ENCODE measurements around the gene CASR.

Gene CASR

GRCh38 chr3:122214711-122215110 is 31.2 kb downstream of the CASR start:
- DNase-seq: no peak

GRCh38 chr3:122215592-122216298 is 32.3 kb downstream of the CASR start:
- no peak for DNase-seq

GRCh38 chr3:122217901-122218300 is 34.4 kb downstream of the CASR start:
- no peak for DNase-seq

GRCh38 chr3:122219242-122219872 is 35.9 kb downstream of the CASR start:
- no peak for DNase-seq

- DNase-seq: no peak
Observed at GRCh38 chr3:122227036-122227781, 43.7 kb downstream of the CASR start.

GRCh38 chr3:122230174-122230573 is 46.7 kb downstream of the CASR start:
- DNase-seq: no peak

GRCh38 chr3:122231465-122232157 is 48.1 kb downstream of the CASR start:
- DNase-seq: no peak

GRCh38 chr3:122232485-122232884 is 49.0 kb downstream of the CASR start:
- DNase-seq: no peak

- no peak for DNase-seq
Observed at GRCh38 chr3:122233101-122233952, 49.9 kb downstream of the CASR start.

- no peak for DNase-seq
Observed at GRCh38 chr3:122234117-122234516, 50.6 kb downstream of the CASR start.

GRCh38 chr3:122235147-122235546 is 51.7 kb downstream of the CASR start:
- DNase-seq: no peak

- no peak for DNase-seq
Observed at GRCh38 chr3:122239112-122239511, 55.6 kb downstream of the CASR start.

GRCh38 chr3:122245513-122246174 is 62.2 kb downstream of the CASR start:
- DNase-seq: no peak

- no peak for DNase-seq
Observed at GRCh38 chr3:122246199-122246598, 62.7 kb downstream of the CASR start.

GRCh38 chr3:122247087-122247824 is 63.8 kb downstream of the CASR start:
- DNase-seq: no peak

- DNase-seq: no peak
Observed at GRCh38 chr3:122247825-122248185, 64.3 kb downstream of the CASR start.

- DNase-seq: no peak
Observed at GRCh38 chr3:122251428-122251827, 68.0 kb downstream of the CASR start.

- DNase-seq: no peak
Observed at GRCh38 chr3:122253581-122253980, 70.1 kb downstream of the CASR start.

- DNase-seq: no peak
Observed at GRCh38 chr3:122255757-122256439, 72.4 kb downstream of the CASR start.

- DNase-seq: no peak
Observed at GRCh38 chr3:122257644-122258364, 74.3 kb downstream of the CASR start.

Data from fibroblast of skin of scalp (primary cell).